Lung (tissue), 12 donors: ENCODE results near the gene FAM209B. TPM values are rescaled to one million over a fixed set of nuclear protein-coding genes. Genes with fewer than 3 reads are reported as not detected.

Source experiments
- ATAC-seq: fragments of 200-7000 bp; cut with Tn5 transposase; one replicate; pipeline ENCODE4 v1.9.1; 2020; ENCODE audit warnings: moderate number of reproducible peaks; ENCODE audit not compliant: insufficient read depth, low FRiP score
- DNase-seq, 3 donors: peaks; one replicate each; pipeline ENCODE4 v3.0.0-alpha.2; 2013 to 2017
- H3K27ac ChIP-seq, 2 donors: one replicate each; pipeline ENCODE4 v1.5.1; 2013; ENCODE audit warnings: mild to moderate bottlenecking in 2 of 2, moderate library complexity in 2 of 2, control low read depth in 1 of 2, inconsistent platforms in 1 of 2, low read depth in 1 of 2, low read length in 1 of 2
- H3K27me3 ChIP-seq, 3 donors: one replicate each; pipeline ENCODE4 v1.5.1; 2013; ENCODE audit warnings: low read length in 2 of 3; ENCODE audit not compliant: control insufficient read depth in 3 of 3, insufficient read depth in 3 of 3
- H3K36me3 ChIP-seq, 4 donors: one replicate each; pipeline ENCODE4 v1.5.1; 2013; ENCODE audit warnings: low read length in 4 of 4, mild to moderate bottlenecking in 1 of 4, moderate library complexity in 1 of 4; ENCODE audit not compliant: control insufficient read depth in 4 of 4, insufficient read depth in 4 of 4
- H3K4me1 ChIP-seq, 5 donors: one replicate each; pipeline ENCODE4 v1.5.1; 2013; ENCODE audit warnings: low read length in 5 of 5, mild to moderate bottlenecking in 2 of 5, moderate library complexity in 1 of 5; ENCODE audit not compliant: control insufficient read depth in 5 of 5, insufficient read depth in 5 of 5
- H3K4me3 ChIP-seq: one replicate; pipeline ENCODE4 v1.5.1; 2013; ENCODE audit warnings: mild to moderate bottlenecking, control low read depth, moderate library complexity
- H3K9ac ChIP-seq, 2 donors: one replicate each; pipeline ENCODE4 v1.5.1; 2013; ENCODE audit warnings: low read length in 2 of 2, control low read depth in 1 of 2; ENCODE audit not compliant: insufficient read depth in 1 of 2
- H3K9me3 ChIP-seq, 4 donors: one replicate each; pipeline ENCODE4 v1.5.1; 2013; ENCODE audit warnings: low read length in 3 of 4, mild to moderate bottlenecking in 1 of 4, moderate library complexity in 1 of 4; ENCODE audit not compliant: control insufficient read depth in 4 of 4, insufficient read depth in 3 of 4
- CTCF ChIP-seq: IDR thresholded peaks from 2 replicates; pipeline ENCODE4 v1.5.1; 2012; ENCODE audit warnings: mild to moderate bottlenecking; ENCODE audit errors: control extremely low read depth, extremely low read depth
- WGBS, 2 donors: extraction: QIAGEN DNeasy Blood & Tissue Kit; methylation state at CpG; one replicate each; pipeline ENCODE4 v1.1.7; 2013; 5-methylcytosine and 5-hydroxymethylcytosine counted together
- polyA plus RNA-seq, 2 donors: library from polyadenylated mRNA; stranded (reverse); fragments of 200-250 nt; gene quantifications; one replicate each; pipeline ENCODE4 v1.2.1, GENCODE V29; 2013
- total RNA-seq, 2 donors: library from RNA; depleted of rRNA in 1 of 2; stranded (reverse); fragments of >200 nt in 1 of 2; gene quantifications; one replicate each; pipeline ENCODE4 v1.2.1, GENCODE V29; 2014 to 2021
- donor health status: control.
- donor health status: control.
- donor health status: Bipolar disorder and iron deficiency.
- donor health status: healthy.
- donor health status: DM: yes; HTN: yes; CAD: no.

The FAM209B gene
- total and polyA plus RNA-seq, 4 donors, result 0.55 to 1.3 (median 0.64) TPM; not detected in 1

- DNase-seq, result no peak
- no peak for TF ChIP-seq CTCF
- 94 to 97% methylated on average over 1 of the region's 1 CpG for WGBS, 2 donors
- H3K4me1 ChIP-seq, result peaks cover 0 to 9% (median 0%) of the 10 kb centered on the region in 5 donors
- no peak overlapping the region for H3K4me3 ChIP-seq
- no peaks in the 10 kb centered on the region for H3K27me3 ChIP-seq
- no peak overlapping the region for H3K9ac ChIP-seq
- no peak for ATAC-seq
- H3K27ac ChIP-seq, result no peak overlapping the region
- peaks cover 3 to 16% (median 10%) of the 10 kb centered on the region in 4 donors for H3K36me3 ChIP-seq
- peaks cover 0 to 6% (median 0%) of the 10 kb centered on the region in 4 donors for H3K9me3 ChIP-seq
These were observed 31.9 kb upstream of the FAM209B start for GRCh38 chr20:56501116-56501515.

- peaks cover 0 to 6% (median 5%) of the 10 kb centered on the region in 4 donors for H3K36me3 ChIP-seq
- WGBS, 2 donors, result 85 to 90% methylated on average over 8 of the region's 8 CpGs
- TF ChIP-seq CTCF, result no peak
- DNase-seq (peak; percentile 23 to 66 (median 43)), ATAC-seq (no peak)
- no peaks in the 10 kb centered on the region for H3K9me3 ChIP-seq
- H3K4me1 ChIP-seq, result peaks cover 0 to 9% (median 0%) of the 10 kb centered on the region in 5 donors
- no peak overlapping the region for H3K27ac ChIP-seq
- no peak overlapping the region for H3K9ac ChIP-seq
- H3K4me3 ChIP-seq, result no peak overlapping the region
- H3K27me3 ChIP-seq, result no peaks in the 10 kb centered on the region
These were observed 29.1 kb upstream of the FAM209B start for GRCh38 chr20:56503916-56504315.

- no peak overlapping the region for H3K4me3 ChIP-seq
- H3K4me1 ChIP-seq, result peaks cover 0 to 9% (median 0%) of the 10 kb centered on the region in 5 donors
- no peaks in the 10 kb centered on the region for H3K9me3 ChIP-seq
- 86 to 88% methylated on average over 9 of the region's 9 CpGs for WGBS, 2 donors
- peaks cover 0 to 6% (median 5%) of the 10 kb centered on the region in 4 donors for H3K36me3 ChIP-seq
- DNase-seq (peak in 1 of 3 donors; percentile 6), ATAC-seq (no peak)
- no peak overlapping the region for H3K9ac ChIP-seq
- no peak overlapping the region for H3K27ac ChIP-seq
- TF ChIP-seq CTCF, result no peak
- no peaks in the 10 kb centered on the region for H3K27me3 ChIP-seq
These were observed 28.6 kb upstream of the FAM209B start for GRCh38 chr20:56504373-56505005.
